ENCODE results near the gene CTCFL.

DNA sequence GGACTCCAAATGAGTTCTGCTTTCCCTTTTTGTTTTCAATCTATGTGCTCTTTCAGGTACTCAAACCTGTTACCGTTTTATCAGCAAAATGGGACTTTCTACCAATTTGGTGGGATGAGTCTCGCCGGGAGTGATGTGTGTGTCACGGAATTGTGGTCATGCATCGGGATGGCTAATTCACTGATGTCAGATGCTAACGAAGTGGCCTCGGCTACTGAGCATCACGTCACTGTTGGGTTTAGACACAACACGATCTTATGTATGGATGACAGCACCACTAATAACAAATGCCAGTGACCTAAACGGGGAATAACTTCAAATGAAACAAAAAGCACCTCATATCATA is 34.3 kb upstream of the CTCFL start:
- TF ChIP-seq TAF1 (IDR thresholded peaks at IDR 0.05; ENCODE audit: borderline replicate concordance, insufficient read depth, low read length) (no peak), POLR2AphosphoS5 (IDR thresholded peaks at IDR 0.05; ENCODE audit: low read depth, low read length) (no peak), SIN3A (IDR thresholded peaks at IDR 0.05; ENCODE audit: borderline replicate concordance, insufficient read depth, low read length) (no peak), FOXP2 (optimal IDR thresholded peaks at IDR 0.05; ENCODE audit: borderline replicate concordance, extremely low read depth, extremely low read length, insufficient read depth) (no peak)
- TF ChIP-seq, protein P1, sequence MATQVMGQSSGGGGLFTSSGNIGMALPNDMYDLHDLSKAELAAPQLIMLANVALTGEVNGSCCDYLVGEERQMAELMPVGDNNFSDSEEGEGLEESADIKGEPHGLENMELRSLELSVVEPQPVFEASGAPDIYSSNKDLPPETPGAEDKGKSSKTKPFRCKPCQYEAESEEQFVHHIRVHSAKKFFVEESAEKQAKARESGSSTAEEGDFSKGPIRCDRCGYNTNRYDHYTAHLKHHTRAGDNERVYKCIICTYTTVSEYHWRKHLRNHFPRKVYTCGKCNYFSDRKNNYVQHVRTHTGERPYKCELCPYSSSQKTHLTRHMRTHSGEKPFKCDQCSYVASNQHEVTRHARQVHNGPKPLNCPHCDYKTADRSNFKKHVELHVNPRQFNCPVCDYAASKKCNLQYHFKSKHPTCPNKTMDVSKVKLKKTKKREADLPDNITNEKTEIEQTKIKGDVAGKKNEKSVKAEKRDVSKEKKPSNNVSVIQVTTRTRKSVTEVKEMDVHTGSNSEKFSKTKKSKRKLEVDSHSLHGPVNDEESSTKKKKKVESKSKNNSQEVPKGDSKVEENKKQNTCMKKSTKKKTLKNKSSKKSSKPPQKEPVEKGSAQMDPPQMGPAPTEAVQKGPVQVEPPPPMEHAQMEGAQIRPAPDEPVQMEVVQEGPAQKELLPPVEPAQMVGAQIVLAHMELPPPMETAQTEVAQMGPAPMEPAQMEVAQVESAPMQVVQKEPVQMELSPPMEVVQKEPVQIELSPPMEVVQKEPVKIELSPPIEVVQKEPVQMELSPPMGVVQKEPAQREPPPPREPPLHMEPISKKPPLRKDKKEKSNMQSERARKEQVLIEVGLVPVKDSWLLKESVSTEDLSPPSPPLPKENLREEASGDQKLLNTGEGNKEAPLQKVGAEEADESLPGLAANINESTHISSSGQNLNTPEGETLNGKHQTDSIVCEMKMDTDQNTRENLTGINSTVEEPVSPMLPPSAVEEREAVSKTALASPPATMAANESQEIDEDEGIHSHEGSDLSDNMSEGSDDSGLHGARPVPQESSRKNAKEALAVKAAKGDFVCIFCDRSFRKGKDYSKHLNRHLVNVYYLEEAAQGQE (IDR thresholded peaks at IDR 0.05; ENCODE audit: insufficient read depth in 1 of 2, low read depth in 2 of 2, low read length in 2 of 2): no peak

All from PFSK-1 (cell line).